Fibroblast of skin of back (primary cell): ENCODE data around the gene FAM161A.
"Not testable (repeated sequence)": the region's sequence is repeated elsewhere in the genome, so short reads cannot be mapped to it uniquely, and the experiment has no call there.

Experiments
- DNase-seq: peaks from one replicate; pipeline ENCODE4 v3.0.0-alpha.2; 2013

FAM161A gene

DNA sequence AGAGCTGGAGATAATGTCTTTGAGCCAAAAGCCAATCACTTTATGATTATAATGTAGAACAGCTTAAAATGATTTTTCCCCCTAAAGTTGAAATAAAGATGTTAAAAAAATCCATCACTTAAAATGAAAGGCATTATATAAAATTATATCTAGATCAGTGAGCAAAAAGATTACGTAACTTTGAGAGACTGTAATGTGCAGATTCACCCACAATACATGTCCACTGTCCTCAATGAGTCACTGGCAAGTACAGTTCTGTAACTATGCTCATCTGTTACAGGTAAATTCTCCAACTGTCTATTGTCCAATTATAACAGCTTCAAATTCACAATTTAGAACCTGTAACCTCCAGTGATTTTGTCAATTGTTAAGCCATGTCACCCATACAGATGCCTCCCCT lies 19.0 kb downstream of the FAM161A start:
- no peak for DNase-seq

GRCh38 chr2:61833971-61834370 lies 19.9 kb downstream of the FAM161A start:
- no peak for DNase-seq

- DNase-seq: no peak
Observed at GRCh38 chr2:61832183-61832841, 21.5 kb downstream of the FAM161A start.

- no peak for DNase-seq
Observed at GRCh38 chr2:61822255-61822654, 31.6 kb downstream of the FAM161A start.

DNA sequence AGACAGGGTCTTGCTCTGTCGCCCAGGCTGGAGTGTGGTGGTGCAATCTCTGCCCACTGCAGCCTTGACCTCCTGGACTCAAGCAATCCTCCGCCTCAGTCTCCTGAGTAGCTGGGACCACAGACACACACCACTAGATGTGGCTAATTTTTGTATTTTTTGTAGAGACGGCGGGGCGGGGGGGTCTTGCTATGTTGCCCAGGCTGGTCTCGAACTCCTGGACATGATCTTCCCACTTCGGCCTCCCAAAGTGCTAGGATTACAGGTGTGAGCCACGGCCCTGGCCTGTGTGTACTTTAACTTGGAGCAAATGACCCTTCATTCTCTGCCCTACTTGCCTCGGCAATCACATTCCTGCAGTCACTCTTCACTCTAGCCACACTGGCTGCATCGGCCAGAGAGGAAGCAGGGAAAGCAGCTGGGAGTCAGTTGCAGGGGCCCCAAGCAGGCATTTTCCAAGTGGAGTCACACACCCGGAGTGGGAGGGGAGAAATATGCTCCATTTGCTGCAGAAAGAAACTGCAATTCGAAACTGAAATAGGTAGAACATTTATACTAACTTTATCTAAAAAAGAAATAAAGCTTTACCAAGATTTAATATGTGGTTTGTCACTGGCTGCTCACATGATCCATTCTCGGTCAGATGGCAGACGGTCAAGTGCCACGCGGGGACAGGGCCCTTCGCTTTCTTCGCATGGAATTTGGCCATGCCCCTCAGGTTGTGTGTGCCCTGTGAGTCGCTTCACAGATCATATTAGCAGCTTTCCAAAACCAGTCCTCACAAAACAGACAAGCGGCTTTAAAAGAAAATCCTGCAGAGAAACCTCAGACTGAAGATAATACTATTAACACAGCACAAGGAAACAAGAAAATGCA lies 37.1 kb downstream of the FAM161A start:
- no peak for DNase-seq

GRCh38 chr2:61814539-61815160 lies 39.2 kb downstream of the FAM161A start:
- DNase-seq: no peak

GRCh38 chr2:61813314-61813713 lies 40.5 kb downstream of the FAM161A start:
- DNase-seq: not testable (repeated sequence)

GRCh38 chr2:61811821-61812220 lies 42.0 kb downstream of the FAM161A start:
- no peak for DNase-seq

- DNase-seq: not testable (repeated sequence)
Observed at GRCh38 chr2:61810203-61810602, 43.7 kb downstream of the FAM161A start.

DNA sequence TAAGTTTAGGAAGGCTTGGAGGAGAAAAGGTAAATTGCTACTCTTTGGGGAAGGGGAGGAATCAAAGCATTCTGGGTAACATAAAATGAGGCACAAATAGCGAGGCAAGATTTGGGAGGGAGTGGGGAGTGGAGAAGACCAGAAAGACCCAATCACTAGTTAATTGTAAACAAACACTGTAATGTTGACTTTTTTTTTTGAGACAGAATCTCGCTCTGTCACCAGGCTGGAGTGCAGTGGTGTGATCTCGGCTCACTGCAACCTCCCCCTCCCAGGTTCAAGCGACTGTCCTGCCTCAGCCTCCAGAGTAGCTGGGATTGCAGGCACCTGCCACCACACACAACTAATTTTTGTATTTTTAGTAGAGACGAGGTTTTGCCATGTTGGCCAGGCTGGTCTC lies 45.2 kb downstream of the FAM161A start:
- DNase-seq: not testable (repeated sequence)

- DNase-seq: no peak
Observed at GRCh38 chr2:61807036-61807757, 46.7 kb downstream of the FAM161A start.

- no peak for DNase-seq
Observed at GRCh38 chr2:61802548-61802947, 51.3 kb downstream of the FAM161A start.

DNA sequence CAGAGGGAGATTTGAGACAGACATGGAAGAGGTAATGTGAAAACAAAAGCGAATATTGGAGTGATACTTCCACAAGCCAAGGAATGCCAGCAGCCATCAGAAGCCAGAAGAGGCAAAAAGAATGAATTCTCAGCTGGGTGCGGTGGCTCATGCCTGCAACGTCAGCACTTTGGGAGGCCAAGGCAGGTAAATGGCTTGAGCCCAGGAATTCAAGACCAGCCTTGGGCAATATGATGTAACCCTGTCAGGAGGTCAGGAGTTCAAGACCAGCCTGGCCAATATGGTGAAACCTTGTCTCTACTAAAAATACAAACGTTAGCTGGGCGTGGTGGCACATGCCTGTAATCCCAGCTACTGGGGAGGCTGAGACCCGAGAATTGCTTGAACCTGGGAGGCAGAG lies 54.8 kb downstream of the FAM161A start:
- DNase-seq: no peak

DNA sequence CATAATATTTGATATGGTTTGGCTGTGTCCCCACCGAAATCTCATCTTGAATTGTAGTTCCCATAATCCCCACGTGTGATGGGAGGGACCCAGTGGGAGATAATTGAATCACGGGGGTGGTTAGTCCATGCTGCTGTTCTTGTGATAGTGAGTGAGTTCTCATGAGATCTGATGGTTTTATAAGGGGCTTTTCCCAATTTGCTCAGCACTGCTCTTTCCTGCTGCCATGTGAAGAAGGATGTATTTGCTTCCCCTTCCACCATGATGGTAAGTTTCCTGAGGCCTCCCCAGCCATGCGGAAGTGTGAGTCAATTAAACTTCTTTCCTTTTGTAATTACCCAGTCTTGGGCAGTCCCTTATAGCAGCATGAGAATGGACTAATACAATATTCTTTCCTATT lies 56.4 kb downstream of the FAM161A start:
- not testable (repeated sequence) for DNase-seq

- no peak for DNase-seq
Observed at GRCh38 chr2:61795408-61795807, 58.5 kb downstream of the FAM161A start.

DNA sequence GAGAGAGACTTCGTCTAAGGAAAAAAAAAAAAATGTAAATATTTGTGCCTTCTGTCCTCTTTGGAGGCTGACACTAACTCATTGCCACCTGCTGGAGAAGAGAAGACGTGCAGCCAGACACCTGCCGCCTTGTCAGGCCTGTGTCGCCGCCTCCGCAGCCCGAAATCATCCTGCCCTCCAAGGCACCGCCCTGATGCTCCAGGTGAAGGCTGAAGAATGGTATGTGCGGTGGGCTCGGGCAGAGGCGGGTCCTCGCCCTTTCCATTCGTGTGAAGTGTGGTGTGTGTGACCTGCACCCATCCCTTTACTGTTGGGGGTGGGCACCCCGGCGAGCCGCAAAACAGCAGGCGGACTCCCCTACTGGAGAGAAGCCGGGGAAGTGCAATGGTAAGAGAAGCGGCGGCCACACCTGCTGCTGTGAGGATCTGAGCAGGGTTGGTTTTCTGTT lies 60.4 kb downstream of the FAM161A start:
- DNase-seq: peak; percentile 54

DNA sequence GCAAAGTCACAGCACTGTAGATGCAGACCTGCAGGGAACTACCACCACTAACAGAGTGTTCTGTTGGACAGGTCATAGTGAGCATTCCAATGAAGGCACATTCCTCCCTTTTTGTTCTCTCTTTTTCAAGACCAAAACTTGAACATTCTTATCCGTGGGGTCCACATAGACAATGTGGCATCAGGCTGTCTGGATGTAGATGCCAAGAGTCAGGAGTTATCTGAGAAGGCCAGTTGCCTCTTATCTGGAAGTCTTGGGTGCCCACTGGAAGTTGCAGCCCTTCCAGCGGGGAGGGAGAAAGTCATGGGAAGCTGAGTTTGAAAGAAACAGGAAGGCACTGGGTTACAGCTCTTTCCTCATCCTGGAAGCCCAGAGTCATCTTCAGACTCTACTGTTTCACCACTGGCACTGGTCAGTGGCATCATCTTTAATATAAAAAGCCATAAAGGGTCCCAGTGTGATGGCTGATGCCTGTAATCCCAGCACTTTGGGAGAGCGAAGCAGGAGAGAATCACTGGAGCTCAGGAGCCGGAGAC lies 61.4 kb downstream of the FAM161A start:
- no peak for DNase-seq

DNA sequence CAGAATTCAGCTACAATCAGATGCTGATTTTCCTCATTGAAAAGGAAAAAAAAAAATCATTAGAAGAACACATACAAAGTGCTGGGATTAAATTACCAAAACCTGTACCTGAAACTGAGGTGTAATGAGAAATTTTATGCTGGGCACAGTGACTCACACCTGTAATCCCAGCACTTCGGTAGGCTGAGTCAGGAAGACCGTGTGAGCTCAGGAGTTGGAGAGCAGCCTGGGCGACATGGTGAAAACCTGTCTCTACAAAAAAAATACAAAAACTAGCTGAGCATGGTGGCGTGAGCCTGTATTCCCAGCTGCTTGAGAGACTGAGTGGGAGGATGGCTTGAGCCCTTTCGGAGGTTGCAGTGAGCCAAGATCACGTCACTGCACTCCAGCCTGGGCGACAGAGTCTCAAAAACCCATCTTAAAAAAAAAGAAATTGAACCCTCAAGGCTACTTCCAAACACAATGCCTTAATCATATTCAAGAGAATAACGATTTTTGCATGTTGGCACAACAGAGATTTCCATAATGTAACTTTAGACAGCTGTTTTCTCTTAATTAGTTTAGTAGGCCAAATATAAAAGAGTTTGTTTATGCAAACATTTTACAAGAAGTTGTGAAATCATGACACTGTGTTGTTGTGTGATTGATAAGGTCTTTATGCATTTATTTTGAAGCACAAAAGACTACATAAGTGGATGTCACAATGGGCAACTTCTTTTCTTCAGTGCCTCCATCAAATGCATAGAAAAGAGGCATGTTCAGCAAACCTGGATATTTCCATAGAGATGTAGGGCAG lies 63.9 kb downstream of the FAM161A start:
- DNase-seq: no peak

GRCh38 chr2:61787941-61788563 lies 65.8 kb downstream of the FAM161A start:
- DNase-seq: no peak

- peak; percentile 24 for DNase-seq
Observed at GRCh38 chr2:61786876-61787275, 67.0 kb downstream of the FAM161A start.

DNA sequence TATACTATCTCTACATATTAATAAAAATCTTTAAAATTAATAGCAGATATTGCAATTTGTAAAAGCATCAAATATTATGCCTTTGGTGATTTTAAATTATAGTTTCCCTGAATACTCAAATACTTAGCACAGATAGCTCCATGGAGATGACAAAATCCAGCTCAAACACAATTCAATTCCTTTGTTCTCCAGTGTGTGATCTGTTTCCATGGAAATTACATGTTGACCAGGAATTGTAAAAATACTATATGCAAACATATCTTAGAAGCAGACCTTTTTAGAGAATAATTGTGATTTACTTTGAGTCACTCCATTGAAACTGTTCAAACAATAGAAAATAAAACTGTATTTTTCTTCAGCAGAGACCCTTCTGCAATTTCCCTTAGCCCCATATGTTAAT lies 68.3 kb downstream of the FAM161A start:
- no peak for DNase-seq
